ENCODE results near the gene TBXT.
"Not testable (repeated sequence)": the region's sequence is repeated elsewhere in the genome, so short reads cannot be mapped to it uniquely, and the experiment has no call there.

The TBXT gene

DNA sequence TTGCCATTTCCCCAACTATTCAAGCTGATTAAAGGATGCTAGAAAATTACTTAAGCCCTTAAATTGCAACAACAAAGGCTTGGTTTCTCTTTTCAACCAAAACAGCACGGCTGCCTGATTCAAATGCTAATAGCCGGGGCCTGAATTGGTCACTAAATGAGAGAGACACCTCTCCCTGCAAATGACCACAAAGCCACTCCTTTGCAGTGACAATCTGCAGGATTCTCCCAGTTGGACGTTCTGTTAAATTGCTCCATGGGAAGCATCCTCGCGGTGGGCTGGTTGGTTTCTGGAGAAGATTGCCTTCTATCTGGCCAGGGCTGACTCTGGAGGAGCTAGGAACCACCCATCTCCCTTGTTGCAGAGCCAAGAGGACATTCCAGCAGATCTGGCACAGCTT is 29.7 kb upstream of the TBXT start:
- Histone ChIP-seq H3K27ac (ENCODE audit: low read depth in 2 of 2, low read length in 2 of 2) (no peak overlapping the region), H3K4me1 (ENCODE audit: control insufficient read depth in 2 of 2, insufficient read depth in 2 of 2, low read length in 2 of 2) (peaks cover 0 to 4% of the 10 kb centered on the region in 2 donors), H3K4me3 (ENCODE audit: low read length in 2 of 2) (no peak overlapping the region), H3K9ac (ENCODE audit: low read depth in 1 of 2, low read length in 2 of 2) (no peak overlapping the region), H3K36me3 (ENCODE audit: control insufficient read depth in 2 of 2, insufficient read depth in 2 of 2, low read length in 2 of 2) (no peaks in the 10 kb centered on the region), H3K9me3 (ENCODE audit: control insufficient read depth in 2 of 2, low read length in 2 of 2) (no peaks in the 10 kb centered on the region), H3K27me3 (ENCODE audit: control insufficient read depth in 2 of 2, insufficient read depth in 2 of 2, low read length in 2 of 2) (no peaks in the 10 kb centered on the region)

DNA sequence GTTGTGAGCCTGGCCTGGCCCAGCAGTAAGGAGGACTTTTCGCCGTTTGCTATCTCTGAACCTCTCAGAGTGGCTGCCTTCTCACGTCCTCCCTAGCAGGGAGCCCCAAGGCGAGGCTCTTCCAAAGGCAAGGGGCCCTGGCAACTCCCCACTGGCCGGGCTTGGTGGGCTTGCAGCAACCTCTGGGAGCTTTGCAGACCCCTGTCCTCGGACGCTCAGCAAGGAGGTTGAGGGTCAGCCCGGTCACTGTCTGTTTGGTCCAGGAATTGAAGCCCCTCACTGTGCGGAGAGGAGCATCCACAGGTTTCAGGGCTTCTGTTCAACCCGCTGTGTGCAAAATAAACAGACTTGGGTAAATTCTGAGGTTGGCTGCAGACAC is 28.2 kb upstream of the TBXT start:
- Histone ChIP-seq H3K9ac (ENCODE audit: low read depth in 1 of 2, low read length in 2 of 2) (no peak overlapping the region), H3K36me3 (ENCODE audit: control insufficient read depth in 2 of 2, insufficient read depth in 2 of 2, low read length in 2 of 2) (no peaks in the 10 kb centered on the region), H3K27me3 (ENCODE audit: control insufficient read depth in 2 of 2, insufficient read depth in 2 of 2, low read length in 2 of 2) (no peaks in the 10 kb centered on the region), H3K4me1 (ENCODE audit: control insufficient read depth in 2 of 2, insufficient read depth in 2 of 2, low read length in 2 of 2) (peaks cover 0 to 4% of the 10 kb centered on the region in 2 donors), H3K4me3 (ENCODE audit: low read length in 2 of 2) (no peak overlapping the region), H3K9me3 (ENCODE audit: control insufficient read depth in 2 of 2, low read length in 2 of 2) (no peaks in the 10 kb centered on the region), H3K27ac (ENCODE audit: low read depth in 2 of 2, low read length in 2 of 2) (no peak overlapping the region)

DNA sequence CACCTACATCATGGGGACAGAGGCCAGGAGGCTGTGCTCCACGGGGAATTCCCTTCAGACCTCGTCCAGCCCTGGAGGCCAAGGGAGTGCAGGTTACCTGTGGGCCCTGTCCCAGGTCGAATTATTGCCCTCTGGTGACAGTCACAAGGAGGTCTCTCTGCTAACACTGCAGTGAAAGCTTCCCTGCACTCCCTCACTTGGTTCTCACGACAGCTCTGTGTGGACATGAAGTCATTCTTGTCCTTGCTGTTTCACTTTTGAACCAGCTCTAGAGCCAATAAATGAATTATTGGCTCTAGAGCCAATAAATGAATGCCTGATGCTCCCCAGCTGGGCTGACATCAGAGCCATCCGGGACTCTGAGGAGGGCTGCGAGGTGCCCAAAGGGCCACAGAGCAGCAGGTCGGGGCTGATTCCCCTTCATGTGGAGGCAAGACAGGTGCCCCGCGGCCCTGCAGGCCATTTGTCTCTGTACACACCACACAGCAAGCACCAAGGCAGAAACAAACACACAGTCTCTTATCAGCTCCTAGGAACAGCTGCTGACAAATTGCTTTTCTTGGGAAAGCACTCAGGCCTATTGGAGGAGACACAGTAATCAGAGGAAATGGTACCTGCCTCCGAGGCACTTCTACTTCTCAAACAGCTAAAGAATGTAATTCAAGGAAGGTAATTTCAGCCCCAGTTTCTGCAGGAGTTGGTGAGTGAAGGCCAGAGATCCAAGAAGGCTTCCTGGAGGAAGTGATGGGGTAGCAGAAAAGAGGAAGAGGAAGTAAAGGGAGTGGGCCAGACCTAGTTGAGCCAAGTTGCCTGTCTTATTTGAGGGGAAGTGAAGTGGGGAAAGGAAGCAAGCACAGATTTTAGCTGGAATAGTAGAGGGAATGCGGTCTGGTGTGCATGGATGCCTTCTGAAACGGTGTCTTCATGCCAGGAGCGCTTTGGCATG is 27.5 kb upstream of the TBXT start:
- H3K9me3 ChIP-seq (ENCODE audit: control insufficient read depth in 2 of 2, low read length in 2 of 2) = no peaks in the 10 kb centered on the region
- H3K4me3 ChIP-seq (ENCODE audit: low read length in 2 of 2) = no peak overlapping the region
- no peak overlapping the region for H3K9ac ChIP-seq (ENCODE audit: low read depth in 1 of 2, low read length in 2 of 2)
- no peaks in the 10 kb centered on the region for H3K27me3 ChIP-seq (ENCODE audit: control insufficient read depth in 2 of 2, insufficient read depth in 2 of 2, low read length in 2 of 2)
- H3K4me1 ChIP-seq (ENCODE audit: control insufficient read depth in 2 of 2, insufficient read depth in 2 of 2, low read length in 2 of 2) = peaks cover 0 to 4% of the 10 kb centered on the region in 2 donors
- no peaks in the 10 kb centered on the region for H3K36me3 ChIP-seq (ENCODE audit: control insufficient read depth in 2 of 2, insufficient read depth in 2 of 2, low read length in 2 of 2)
- no peak overlapping the region for H3K27ac ChIP-seq (ENCODE audit: low read depth in 2 of 2, low read length in 2 of 2)

DNA sequence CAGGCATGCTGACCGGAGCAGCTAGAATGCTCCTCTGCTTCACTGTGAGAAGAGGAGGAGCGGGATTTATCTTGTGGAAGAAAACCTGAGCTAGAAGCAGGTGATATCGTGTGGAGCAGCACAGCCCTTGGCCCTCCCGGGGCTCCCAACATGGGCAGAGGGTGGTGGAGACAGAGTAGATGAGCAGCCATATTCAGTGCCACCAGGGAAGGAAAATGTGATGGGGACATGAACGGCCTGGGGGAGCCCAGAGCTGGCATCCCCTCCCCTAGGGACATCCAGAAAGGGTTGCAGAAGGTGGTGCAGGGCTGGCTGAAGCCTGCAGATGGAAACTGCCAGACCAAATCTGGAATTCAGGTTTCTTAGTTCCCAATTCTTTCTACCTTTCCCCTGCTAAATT is 24.9 kb upstream of the TBXT start:
- H3K4me1 ChIP-seq (ENCODE audit: control insufficient read depth in 2 of 2, insufficient read depth in 2 of 2, low read length in 2 of 2) = peaks cover 0 to 4% of the 10 kb centered on the region in 2 donors
- H3K27ac ChIP-seq (ENCODE audit: low read depth in 2 of 2, low read length in 2 of 2) = no peak overlapping the region
- H3K27me3 ChIP-seq (ENCODE audit: control insufficient read depth in 2 of 2, insufficient read depth in 2 of 2, low read length in 2 of 2) = no peaks in the 10 kb centered on the region
- no peaks in the 10 kb centered on the region for H3K36me3 ChIP-seq (ENCODE audit: control insufficient read depth in 2 of 2, insufficient read depth in 2 of 2, low read length in 2 of 2)
- no peak overlapping the region for H3K9ac ChIP-seq (ENCODE audit: low read depth in 1 of 2, low read length in 2 of 2)
- no peaks in the 10 kb centered on the region for H3K9me3 ChIP-seq (ENCODE audit: control insufficient read depth in 2 of 2, low read length in 2 of 2)
- no peak overlapping the region for H3K4me3 ChIP-seq (ENCODE audit: low read length in 2 of 2)

DNA sequence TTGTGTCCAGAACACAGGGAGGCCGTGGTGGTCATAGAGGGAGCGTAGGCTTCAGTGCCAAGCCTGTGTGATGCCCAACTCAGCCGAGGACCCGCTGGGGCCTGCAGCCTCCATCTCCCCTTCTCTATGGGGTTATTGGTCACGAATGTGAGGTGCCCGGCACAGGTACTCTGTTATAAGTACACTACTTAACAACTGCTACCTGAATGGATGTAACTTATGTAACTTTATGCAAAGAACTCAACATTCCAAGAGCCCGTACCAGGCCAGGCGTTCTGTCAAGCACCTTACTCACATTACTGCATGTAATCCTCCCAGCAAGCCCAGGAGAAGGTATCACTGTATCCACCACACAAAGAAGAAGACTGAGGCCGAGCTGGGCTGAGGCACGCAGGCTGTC is 24.5 kb upstream of the TBXT start:
- Histone ChIP-seq H3K27ac (ENCODE audit: low read depth in 2 of 2, low read length in 2 of 2) (no peak overlapping the region), H3K4me3 (ENCODE audit: low read length in 2 of 2) (no peak overlapping the region), H3K9me3 (ENCODE audit: control insufficient read depth in 2 of 2, low read length in 2 of 2) (no peaks in the 10 kb centered on the region), H3K36me3 (ENCODE audit: control insufficient read depth in 2 of 2, insufficient read depth in 2 of 2, low read length in 2 of 2) (no peaks in the 10 kb centered on the region), H3K9ac (ENCODE audit: low read depth in 1 of 2, low read length in 2 of 2) (no peak overlapping the region), H3K4me1 (ENCODE audit: control insufficient read depth in 2 of 2, insufficient read depth in 2 of 2, low read length in 2 of 2) (peaks cover 0 to 4% of the 10 kb centered on the region in 2 donors), H3K27me3 (ENCODE audit: control insufficient read depth in 2 of 2, insufficient read depth in 2 of 2, low read length in 2 of 2) (no peaks in the 10 kb centered on the region)

DNA sequence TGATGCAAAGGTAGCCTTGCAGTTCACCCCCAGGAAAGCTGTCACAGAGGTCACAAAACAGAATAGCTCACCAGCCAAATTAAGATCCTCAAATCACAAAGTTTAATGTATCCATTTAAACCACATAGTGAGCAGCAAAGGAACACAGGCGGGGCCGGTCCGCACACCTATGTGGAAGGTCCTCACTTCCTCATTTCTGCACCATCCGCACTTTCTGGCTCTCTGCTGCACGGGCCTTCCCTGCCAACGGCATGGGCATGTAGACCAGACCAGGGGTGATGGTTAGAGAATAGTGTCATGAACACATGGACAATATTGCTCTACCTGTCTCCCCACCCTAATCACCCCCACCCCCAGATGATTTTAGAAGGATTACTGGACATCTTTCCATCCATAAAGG is 12.1 kb upstream of the TBXT start:
- Histone ChIP-seq H3K4me3 (ENCODE audit: low read length in 2 of 2) (no peak overlapping the region), H3K9me3 (ENCODE audit: control insufficient read depth in 2 of 2, low read length in 2 of 2) (no peaks in the 10 kb centered on the region), H3K27me3 (ENCODE audit: control insufficient read depth in 2 of 2, insufficient read depth in 2 of 2, low read length in 2 of 2) (peaks cover 0 to 4% of the 10 kb centered on the region in 2 donors), H3K27ac (ENCODE audit: low read depth in 2 of 2, low read length in 2 of 2) (no peak overlapping the region), H3K9ac (ENCODE audit: low read depth in 1 of 2, low read length in 2 of 2) (no peak overlapping the region), H3K4me1 (ENCODE audit: control insufficient read depth in 2 of 2, insufficient read depth in 2 of 2, low read length in 2 of 2) (no peaks in the 10 kb centered on the region), H3K36me3 (ENCODE audit: control insufficient read depth in 2 of 2, insufficient read depth in 2 of 2, low read length in 2 of 2) (no peaks in the 10 kb centered on the region)

- no peaks in the 10 kb centered on the region for H3K4me1 ChIP-seq (ENCODE audit: control insufficient read depth in 2 of 2, insufficient read depth in 2 of 2, low read length in 2 of 2)
Measured at GRCh38 chr6:166176106-166176505, 8.5 kb upstream of the TBXT start.

GRCh38 chr6:166175093-166175492 is 7.4 kb upstream of the TBXT start:
- not testable (repeated sequence) for H3K9ac ChIP-seq (ENCODE audit: low read depth in 1 of 2, low read length in 2 of 2); H3K9me3 ChIP-seq (ENCODE audit: control insufficient read depth in 2 of 2, low read length in 2 of 2); H3K4me1 ChIP-seq (ENCODE audit: control insufficient read depth in 2 of 2, insufficient read depth in 2 of 2, low read length in 2 of 2); H3K4me3 ChIP-seq (ENCODE audit: low read length in 2 of 2); H3K36me3 ChIP-seq (ENCODE audit: control insufficient read depth in 2 of 2, insufficient read depth in 2 of 2, low read length in 2 of 2); H3K27ac ChIP-seq (ENCODE audit: low read depth in 2 of 2, low read length in 2 of 2)
- H3K27me3 ChIP-seq (ENCODE audit: control insufficient read depth in 2 of 2, insufficient read depth in 2 of 2, low read length in 2 of 2) = peaks cover 8 to 13% of the 10 kb centered on the region in 2 donors

More at GRCh38 chr6:166176106-166176505, 8.5 kb upstream of the TBXT start:
- no peak overlapping the region for H3K4me3 ChIP-seq (ENCODE audit: low read length in 2 of 2)
- H3K27ac ChIP-seq (ENCODE audit: low read depth in 2 of 2, low read length in 2 of 2) = no peak overlapping the region
- peaks cover 8 to 9% of the 10 kb centered on the region in 2 donors for H3K27me3 ChIP-seq (ENCODE audit: control insufficient read depth in 2 of 2, insufficient read depth in 2 of 2, low read length in 2 of 2)
- H3K9ac ChIP-seq (ENCODE audit: low read depth in 1 of 2, low read length in 2 of 2) = no peak overlapping the region
- no peaks in the 10 kb centered on the region for H3K36me3 ChIP-seq (ENCODE audit: control insufficient read depth in 2 of 2, insufficient read depth in 2 of 2, low read length in 2 of 2)
- H3K9me3 ChIP-seq (ENCODE audit: control insufficient read depth in 2 of 2, low read length in 2 of 2) = no peaks in the 10 kb centered on the region

- H3K27ac ChIP-seq (ENCODE audit: low read depth in 2 of 2, low read length in 2 of 2) = no peak overlapping the region
Measured at GRCh38 chr6:166174031-166174430, 6.4 kb upstream of the TBXT start.

GRCh38 chr6:166173281-166173951 is 5.8 kb upstream of the TBXT start:
- Histone ChIP-seq H3K9ac (ENCODE audit: low read depth in 1 of 2, low read length in 2 of 2) (no peak overlapping the region), H3K27me3 (ENCODE audit: control insufficient read depth in 2 of 2, insufficient read depth in 2 of 2, low read length in 2 of 2) (peaks cover 19 to 27% of the 10 kb centered on the region in 2 donors)

More at GRCh38 chr6:166174031-166174430, 6.4 kb upstream of the TBXT start:
- no peak overlapping the region for H3K4me3 ChIP-seq (ENCODE audit: low read length in 2 of 2)
- H3K9me3 ChIP-seq (ENCODE audit: control insufficient read depth in 2 of 2, low read length in 2 of 2) = no peaks in the 10 kb centered on the region
- H3K4me1 ChIP-seq (ENCODE audit: control insufficient read depth in 2 of 2, insufficient read depth in 2 of 2, low read length in 2 of 2) = no peaks in the 10 kb centered on the region
- H3K9ac ChIP-seq (ENCODE audit: low read depth in 1 of 2, low read length in 2 of 2) = no peak overlapping the region
- H3K27me3 ChIP-seq (ENCODE audit: control insufficient read depth in 2 of 2, insufficient read depth in 2 of 2, low read length in 2 of 2) = peaks cover 14 to 22% of the 10 kb centered on the region in 2 donors
- no peaks in the 10 kb centered on the region for H3K36me3 ChIP-seq (ENCODE audit: control insufficient read depth in 2 of 2, insufficient read depth in 2 of 2, low read length in 2 of 2)

More at GRCh38 chr6:166173281-166173951, 5.8 kb upstream of the TBXT start:
- no peaks in the 10 kb centered on the region for H3K36me3 ChIP-seq (ENCODE audit: control insufficient read depth in 2 of 2, insufficient read depth in 2 of 2, low read length in 2 of 2)
- no peaks in the 10 kb centered on the region for H3K4me1 ChIP-seq (ENCODE audit: control insufficient read depth in 2 of 2, insufficient read depth in 2 of 2, low read length in 2 of 2)
- H3K27ac ChIP-seq (ENCODE audit: low read depth in 2 of 2, low read length in 2 of 2) = no peak overlapping the region
- no peak overlapping the region for H3K4me3 ChIP-seq (ENCODE audit: low read length in 2 of 2)
- H3K9me3 ChIP-seq (ENCODE audit: control insufficient read depth in 2 of 2, low read length in 2 of 2) = no peaks in the 10 kb centered on the region
